ENCODE data around the gene C10orf67.
"Not testable (repeated sequence)": the region's sequence is repeated elsewhere in the genome, so short reads cannot be mapped to it uniquely, and the experiment has no call there.

The C10orf67 gene

DNA sequence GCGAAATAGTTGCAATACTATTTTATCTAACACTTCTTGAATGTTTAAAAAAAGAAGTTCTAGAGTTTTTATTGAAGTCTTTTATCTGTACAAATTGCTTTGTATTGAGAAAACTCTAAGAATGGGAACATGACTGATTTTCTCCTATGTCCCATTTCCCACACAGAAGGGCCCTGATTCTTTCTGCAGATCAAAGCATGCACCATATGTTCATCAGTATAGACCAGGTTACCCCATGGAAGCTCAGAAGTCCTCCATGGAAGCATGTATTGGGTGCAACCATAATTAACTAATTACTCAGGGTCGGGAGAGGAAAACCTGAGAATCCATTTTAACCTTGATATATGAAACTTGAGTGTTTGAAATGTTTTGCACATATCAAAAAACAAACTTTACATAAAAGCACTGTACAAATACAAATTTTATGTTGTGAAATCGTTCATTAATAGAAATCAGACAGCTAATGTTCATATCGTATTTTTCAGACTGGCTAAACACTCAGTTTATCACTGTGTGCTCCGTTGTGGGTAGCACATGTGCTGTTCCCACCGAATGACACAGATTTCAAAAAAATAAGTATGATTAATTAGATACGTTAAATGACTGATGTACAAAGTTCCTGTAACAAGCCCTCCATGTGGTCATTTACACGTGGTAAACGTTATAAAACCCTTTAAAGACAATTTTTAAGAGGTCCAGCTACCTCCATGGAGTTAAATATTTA is 81.0 kb downstream of the C10orf67 start:
- H3K4me1 ChIP-seq (ENCODE audit: insufficient read depth, low read length): no peaks in the 10 kb centered on the region
- WGBS: 88% methylated on average over 7 of the region's 9 CpGs
- no peak overlapping the region for H3K9ac ChIP-seq (ENCODE audit: low read depth, low read length)
- H3K9me3 ChIP-seq (ENCODE audit: insufficient read depth, low read depth, low read length): no peaks in the 10 kb centered on the region
- H3K27ac ChIP-seq (ENCODE audit: low read depth, low read length): no peak overlapping the region
- no peak overlapping the region for H3K4me3 ChIP-seq (ENCODE audit: low read length)
- no peaks in the 10 kb centered on the region for H3K36me3 ChIP-seq (ENCODE audit: insufficient read depth, low read length)
- 0 out of 2 replicates have a peak, but pooled peaks cover 6% of the 10 kb centered on the region for H3K27me3 ChIP-seq (ENCODE audit: insufficient read depth, low read length)

DNA sequence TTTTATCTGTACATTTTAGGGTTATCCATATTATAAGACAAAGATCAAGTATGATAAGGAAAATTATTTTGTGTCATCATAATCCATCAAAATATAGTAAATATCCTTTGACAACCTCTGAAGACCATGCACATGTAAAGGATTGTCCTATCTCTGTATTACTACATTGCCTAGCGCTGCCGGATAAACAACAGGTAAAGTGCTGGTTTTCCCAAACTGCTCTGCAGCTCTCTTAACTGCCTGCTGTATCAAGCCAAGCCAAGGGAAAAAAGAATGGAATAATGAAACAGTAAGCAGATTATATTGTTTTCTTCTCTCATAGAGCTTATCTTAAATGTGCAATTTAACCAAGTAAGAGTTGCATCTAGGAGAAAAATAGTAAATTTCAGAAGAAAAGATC is 81.7 kb downstream of the C10orf67 start:
- Histone ChIP-seq H3K9ac (ENCODE audit: low read depth, low read length) (no peak overlapping the region), H3K4me3 (ENCODE audit: low read length) (no peak overlapping the region), H3K27ac (ENCODE audit: low read depth, low read length) (no peak overlapping the region), H3K27me3 (ENCODE audit: insufficient read depth, low read length) (0 out of 2 replicates have a peak, but pooled peaks cover 6% of the 10 kb centered on the region), H3K4me1 (ENCODE audit: insufficient read depth, low read length) (no peaks in the 10 kb centered on the region), H3K9me3 (ENCODE audit: insufficient read depth, low read depth, low read length) (no peaks in the 10 kb centered on the region), H3K36me3 (ENCODE audit: insufficient read depth, low read length) (no peaks in the 10 kb centered on the region)
- WGBS: 96% methylated on average over 2 of the region's 2 CpGs

DNA sequence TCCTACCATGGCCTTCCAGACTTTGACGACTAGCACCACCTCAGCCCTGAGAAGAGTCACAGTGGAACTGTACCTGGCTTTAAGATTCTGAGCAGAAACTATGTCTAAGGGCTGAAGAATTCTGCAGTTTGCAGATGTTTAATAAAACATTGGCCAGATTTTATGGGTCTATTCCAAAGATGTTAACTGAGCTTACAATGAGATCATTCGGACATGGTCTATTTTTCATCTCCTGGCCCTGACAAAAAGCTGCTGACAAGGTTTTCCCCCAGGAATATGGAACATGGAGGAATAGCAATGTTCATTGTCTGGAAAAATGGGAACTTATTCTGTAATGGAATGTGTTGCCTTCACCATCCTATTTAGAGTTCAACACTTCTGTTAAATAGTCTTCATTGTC is 86.1 kb downstream of the C10orf67 start:
- Histone ChIP-seq H3K4me3 (ENCODE audit: low read length) (no peak overlapping the region), H3K9ac (ENCODE audit: low read depth, low read length) (no peak overlapping the region), H3K36me3 (ENCODE audit: insufficient read depth, low read length) (no peaks in the 10 kb centered on the region), H3K4me1 (ENCODE audit: insufficient read depth, low read length) (no peaks in the 10 kb centered on the region), H3K9me3 (ENCODE audit: insufficient read depth, low read depth, low read length) (no peaks in the 10 kb centered on the region), H3K27ac (ENCODE audit: low read depth, low read length) (no peak overlapping the region), H3K27me3 (ENCODE audit: insufficient read depth, low read length) (no peaks in the 10 kb centered on the region)
- WGBS: 92% methylated on average over 2 of the region's 2 CpGs

DNA sequence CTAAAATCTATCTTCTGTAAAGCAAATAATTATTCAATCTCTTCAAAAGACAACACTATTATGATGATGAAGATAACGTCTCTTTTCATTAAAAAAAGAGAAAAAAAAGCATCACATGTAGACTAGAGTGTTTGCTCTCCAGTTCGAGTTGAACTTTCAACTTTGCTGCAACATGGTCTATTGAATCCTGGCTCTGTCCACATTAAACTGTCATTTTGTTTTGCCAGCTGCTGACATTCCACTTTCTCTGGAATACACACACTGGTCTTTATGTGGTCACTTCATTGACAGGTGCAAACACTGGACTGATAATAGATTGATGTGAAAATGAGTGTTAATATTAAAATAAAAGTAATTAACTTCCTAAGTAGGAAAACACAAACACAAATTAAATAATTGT is 90.8 kb downstream of the C10orf67 start:
- Histone ChIP-seq H3K9me3 (ENCODE audit: insufficient read depth, low read depth, low read length) (no peaks in the 10 kb centered on the region), H3K27me3 (ENCODE audit: insufficient read depth, low read length) (no peaks in the 10 kb centered on the region), H3K4me1 (ENCODE audit: insufficient read depth, low read length) (no peaks in the 10 kb centered on the region), H3K27ac (ENCODE audit: low read depth, low read length) (no peak overlapping the region), H3K36me3 (ENCODE audit: insufficient read depth, low read length) (no peaks in the 10 kb centered on the region), H3K4me3 (ENCODE audit: low read length) (no peak overlapping the region), H3K9ac (ENCODE audit: low read depth, low read length) (no peak overlapping the region)
- WGBS: 72% methylated on average over 2 of the region's 2 CpGs

DNA sequence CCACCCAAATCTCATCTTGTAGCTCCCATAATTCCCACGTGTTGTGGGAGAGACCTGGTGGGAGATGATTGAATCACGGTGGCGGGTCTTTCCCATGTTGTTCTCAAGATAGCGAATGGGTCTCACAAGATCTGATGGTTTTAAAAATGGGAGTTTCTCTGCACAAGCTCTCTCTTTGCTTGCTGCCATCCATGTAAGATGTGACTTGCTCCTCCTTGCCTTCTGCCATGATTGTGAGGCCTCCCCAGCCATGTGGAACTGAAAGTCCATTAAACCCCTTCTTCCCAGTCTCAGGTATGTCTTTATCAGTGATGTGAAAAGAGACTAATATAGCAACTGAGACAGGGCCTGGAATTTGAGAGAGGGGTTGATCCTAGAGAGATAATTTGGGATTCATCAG is 91.7 kb downstream of the C10orf67 start:
- not testable (repeated sequence) for H3K9ac ChIP-seq (ENCODE audit: low read depth, low read length); H3K9me3 ChIP-seq (ENCODE audit: insufficient read depth, low read depth, low read length); H3K36me3 ChIP-seq (ENCODE audit: insufficient read depth, low read length); H3K4me1 ChIP-seq (ENCODE audit: insufficient read depth, low read length); H3K4me3 ChIP-seq (ENCODE audit: low read length); H3K27me3 ChIP-seq (ENCODE audit: insufficient read depth, low read length); H3K27ac ChIP-seq (ENCODE audit: low read depth, low read length)
- 91% methylated on average over 4 of the region's 4 CpGs for WGBS

DNA sequence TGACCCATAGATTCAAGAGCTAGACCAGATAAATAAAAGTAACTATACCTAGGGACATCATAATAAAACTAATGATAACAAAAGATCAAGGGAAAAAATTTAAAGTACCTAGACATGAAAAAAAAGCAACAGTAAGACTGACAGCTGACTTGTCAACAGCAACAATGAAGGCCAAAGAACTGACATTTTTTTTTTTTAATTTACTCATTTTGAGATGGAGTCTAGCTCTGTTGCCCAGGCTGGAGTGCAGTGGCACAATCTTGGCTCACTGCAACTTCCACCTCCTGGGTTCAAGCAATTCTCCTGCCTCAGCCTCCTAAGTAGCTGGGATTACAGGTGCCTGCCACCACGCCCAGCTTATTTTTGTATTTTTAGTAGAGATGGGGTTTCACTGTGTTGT is 102.8 kb downstream of the C10orf67 start:
- H3K4me3 ChIP-seq (ENCODE audit: low read length); H3K27ac ChIP-seq (ENCODE audit: low read depth, low read length); H3K36me3 ChIP-seq (ENCODE audit: insufficient read depth, low read length); H3K9ac ChIP-seq (ENCODE audit: low read depth, low read length); H3K9me3 ChIP-seq (ENCODE audit: insufficient read depth, low read depth, low read length); H3K4me1 ChIP-seq (ENCODE audit: insufficient read depth, low read length); H3K27me3 ChIP-seq (ENCODE audit: insufficient read depth, low read length): not testable (repeated sequence)
- 100% methylated on average over 1 of the region's 1 CpG for WGBS

DNA sequence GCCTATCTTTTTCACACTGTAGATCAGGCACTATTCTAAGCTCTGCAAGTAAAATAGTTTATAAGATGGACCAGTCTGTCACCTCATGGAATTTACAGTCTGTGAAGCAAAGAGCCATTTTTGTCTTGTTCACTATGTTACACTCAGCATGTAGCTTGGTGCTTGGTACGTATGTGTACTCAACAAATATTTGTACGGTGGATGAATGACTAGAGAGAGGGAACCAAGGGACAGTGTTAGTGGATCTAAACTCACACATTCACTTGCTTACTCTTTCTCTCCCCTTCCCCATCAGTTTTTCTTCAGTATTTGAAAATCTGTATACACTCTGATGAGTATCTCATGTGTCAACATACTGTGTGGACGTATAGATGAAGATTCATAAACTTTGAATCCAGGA is 106.6 kb downstream of the C10orf67 start:
- Histone ChIP-seq H3K4me3 (ENCODE audit: low read length) (no peak overlapping the region), H3K36me3 (ENCODE audit: insufficient read depth, low read length) (no peaks in the 10 kb centered on the region), H3K9ac (ENCODE audit: low read depth, low read length) (no peak overlapping the region), H3K27me3 (ENCODE audit: insufficient read depth, low read length) (no peaks in the 10 kb centered on the region), H3K27ac (ENCODE audit: low read depth, low read length) (no peak overlapping the region), H3K9me3 (ENCODE audit: insufficient read depth, low read depth, low read length) (no peaks in the 10 kb centered on the region), H3K4me1 (ENCODE audit: insufficient read depth, low read length) (no peaks in the 10 kb centered on the region)
- WGBS: 75% methylated on average over 3 of the region's 3 CpGs

DNA sequence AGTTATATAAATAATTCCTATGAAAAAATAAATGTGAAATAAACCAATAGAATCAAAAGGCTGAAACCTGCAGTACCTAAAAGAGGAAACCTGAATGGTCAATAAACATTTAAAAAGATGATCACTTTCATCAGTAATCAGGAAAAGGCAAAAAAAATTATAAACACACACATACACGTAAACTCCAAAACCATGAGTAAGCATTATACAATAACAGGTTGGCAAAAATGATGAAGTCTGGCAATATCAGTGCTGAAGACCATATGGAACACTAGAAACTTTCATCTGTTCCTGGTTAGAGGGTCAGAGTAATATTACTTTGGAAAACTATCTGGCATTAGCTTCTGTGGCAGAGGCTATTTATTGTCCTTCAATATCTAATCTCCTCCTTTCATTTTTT is 114.0 kb downstream of the C10orf67 start:
- no peaks in the 10 kb centered on the region for H3K4me1 ChIP-seq (ENCODE audit: insufficient read depth, low read length)
- no peaks in the 10 kb centered on the region for H3K36me3 ChIP-seq (ENCODE audit: insufficient read depth, low read length)
- no peaks in the 10 kb centered on the region for H3K27me3 ChIP-seq (ENCODE audit: insufficient read depth, low read length)
- H3K4me3 ChIP-seq (ENCODE audit: low read length): no peak overlapping the region
- H3K9ac ChIP-seq (ENCODE audit: low read depth, low read length): no peak overlapping the region
- no CpG with 5 or more reads among the region's 1 CpG for WGBS
- no peak overlapping the region for H3K27ac ChIP-seq (ENCODE audit: low read depth, low read length)
- no peaks in the 10 kb centered on the region for H3K9me3 ChIP-seq (ENCODE audit: insufficient read depth, low read depth, low read length)

DNA sequence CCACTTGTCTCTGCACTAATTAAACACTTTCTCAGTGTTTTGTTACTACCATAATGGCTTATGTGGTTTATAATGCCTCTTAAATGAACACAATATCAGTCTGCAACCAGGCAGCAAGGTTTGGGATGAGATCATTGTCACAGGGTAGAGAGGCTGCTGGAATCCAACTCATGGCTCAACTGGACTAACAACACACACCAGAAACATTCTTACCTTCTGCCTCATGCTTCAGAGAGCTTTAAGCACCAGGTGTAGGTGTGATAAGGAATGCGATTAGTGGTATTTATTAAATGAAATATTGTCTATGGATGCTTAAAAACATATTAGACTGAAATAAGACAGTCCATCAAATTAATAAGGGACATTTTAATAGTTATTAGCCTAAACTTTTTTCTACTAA is 127.1 kb downstream of the C10orf67 start:
- Histone ChIP-seq H3K9me3 (ENCODE audit: insufficient read depth, low read depth, low read length) (no peaks in the 10 kb centered on the region), H3K36me3 (ENCODE audit: insufficient read depth, low read length) (no peaks in the 10 kb centered on the region), H3K4me1 (ENCODE audit: insufficient read depth, low read length) (no peaks in the 10 kb centered on the region), H3K27me3 (ENCODE audit: insufficient read depth, low read length) (no peaks in the 10 kb centered on the region), H3K9ac (ENCODE audit: low read depth, low read length) (no peak overlapping the region), H3K4me3 (ENCODE audit: low read length) (no peak overlapping the region), H3K27ac (ENCODE audit: low read depth, low read length) (no peak overlapping the region)
- no CpG with 5 or more reads among the region's 1 CpG for WGBS

DNA sequence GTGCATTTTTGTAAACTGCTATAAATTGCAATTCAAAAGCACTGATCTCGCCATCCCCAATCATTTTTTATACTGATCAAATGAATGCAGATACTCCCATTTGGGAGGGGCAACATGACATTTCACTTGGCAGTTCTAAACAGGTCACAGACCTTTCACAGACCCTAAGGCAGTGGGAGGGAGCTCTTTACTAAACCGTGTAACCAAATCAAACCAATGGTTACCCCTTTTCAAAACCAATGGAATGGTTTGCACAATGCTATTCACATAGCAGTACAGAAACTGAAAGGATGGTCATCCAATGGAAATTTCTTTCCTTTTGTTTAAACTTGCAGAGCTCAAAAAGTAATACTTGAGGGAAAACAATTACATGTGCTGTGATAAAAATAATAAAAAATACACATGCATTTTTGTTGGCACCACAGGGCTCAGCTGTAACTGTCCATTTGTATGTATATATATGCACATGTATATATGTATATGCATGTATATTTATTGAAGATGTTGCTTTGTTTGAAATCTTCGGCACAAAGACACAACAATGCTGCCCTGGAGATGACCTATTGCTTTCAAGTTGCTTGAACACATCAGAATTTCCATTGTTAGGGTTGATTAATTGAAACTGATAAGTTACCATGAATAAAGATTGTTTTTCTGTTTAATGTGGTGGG is 138.5 kb downstream of the C10orf67 start:
- H3K27ac ChIP-seq (ENCODE audit: low read depth, low read length): no peak overlapping the region
- WGBS: 72% methylated on average over 3 of the region's 3 CpGs
- H3K9ac ChIP-seq (ENCODE audit: low read depth, low read length): no peak overlapping the region
- H3K9me3 ChIP-seq (ENCODE audit: insufficient read depth, low read depth, low read length): no peaks in the 10 kb centered on the region
- no peak overlapping the region for H3K4me3 ChIP-seq (ENCODE audit: low read length)
- peaks cover 25% of the 10 kb centered on the region for H3K4me1 ChIP-seq (ENCODE audit: insufficient read depth, low read length)
- peaks cover 72% of the 10 kb centered on the region for H3K27me3 ChIP-seq (ENCODE audit: insufficient read depth, low read length)
- no peaks in the 10 kb centered on the region for H3K36me3 ChIP-seq (ENCODE audit: insufficient read depth, low read length)

DNA sequence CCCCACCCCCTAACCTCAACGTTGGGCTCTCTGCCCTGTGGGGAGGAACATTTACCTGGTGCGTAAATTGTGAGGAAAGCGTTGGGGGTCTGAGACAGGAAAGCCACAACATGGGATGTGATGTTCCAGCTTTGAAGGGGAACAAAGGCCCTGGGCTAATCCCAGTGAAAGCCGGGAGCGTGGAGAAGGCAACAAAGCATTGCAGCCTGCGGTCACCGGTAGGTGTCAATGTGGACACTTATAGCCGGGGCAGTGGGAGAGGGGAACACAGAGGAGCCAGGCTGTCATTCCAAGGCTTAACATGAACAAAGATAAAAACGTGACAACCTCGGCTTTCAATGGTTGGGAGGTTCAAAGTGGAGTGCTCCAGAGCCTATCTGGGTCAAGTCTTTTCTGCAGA is 139.8 kb downstream of the C10orf67 start:
- Histone ChIP-seq H3K9me3 (ENCODE audit: insufficient read depth, low read depth, low read length) (no peaks in the 10 kb centered on the region), H3K4me1 (ENCODE audit: insufficient read depth, low read length) (peaks cover 38% of the 10 kb centered on the region), H3K9ac (ENCODE audit: low read depth, low read length) (no peak overlapping the region), H3K27ac (ENCODE audit: low read depth, low read length) (no peak overlapping the region), H3K4me3 (ENCODE audit: low read length) (no peak overlapping the region), H3K27me3 (ENCODE audit: insufficient read depth, low read length) (peaks cover 86% of the 10 kb centered on the region), H3K36me3 (ENCODE audit: insufficient read depth, low read length) (no peaks in the 10 kb centered on the region)
- 11% methylated on average over 10 of the region's 10 CpGs for WGBS

Data from HUES64 (cell line).